Breast epithelium (tissue), 3 donors: ENCODE results near the gene VAT1L.
"Not testable (repeated sequence)": the region's sequence is repeated elsewhere in the genome, so short reads cannot be mapped to it uniquely, and the experiment has no call there.

Experiments used
- CTCF ChIP-seq, 3 donors: fragments of 450-650 bp; IDR thresholded peaks; one replicate each; pipeline ENCODE4 v1.5.1; 2016 to 2017; ENCODE audit warnings: antibody characterized with exemption in 3 of 3, mild to moderate bottlenecking in 3 of 3, moderate library complexity in 3 of 3
- POLR2A ChIP-seq: fragments of 450-650 bp; IDR thresholded peaks from one replicate; pipeline ENCODE4 v1.6.1; 2016; ENCODE audit warnings: antibody characterized with exemption, mild to moderate bottlenecking, moderate library complexity

GRCh38 chr16:77947590-77947989 lies 159.2 kb downstream of the VAT1L start:
- TF ChIP-seq CTCF (IDR thresholded peaks at IDR 0.05); POLR2A: not testable (repeated sequence)
